Liver (tissue), 9 donors: ENCODE data around the gene CREB3L1. TPM values are rescaled to one million over a fixed set of nuclear protein-coding genes. Genes with fewer than 3 reads are reported as not detected.

Source experiments
- DNase-seq: peaks from one replicate; pipeline ENCODE4 v3.0.0-alpha.2; 2017; ENCODE audit warnings: low spot score
- H3K27ac ChIP-seq, 2 donors: one replicate each; pipeline ENCODE4 v1.7.0; 2013; ENCODE audit warnings: inconsistent platforms in 2 of 2, low read length in 2 of 2, control low read depth in 1 of 2, low read depth in 1 of 2, mild to moderate bottlenecking in 1 of 2
- H3K27me3 ChIP-seq, 4 donors: one replicate each; pipeline versions ENCODE4 v1.6.1 to v1.7.0; 2013; ENCODE audit warnings: low read length in 3 of 4, inconsistent platforms in 1 of 4, mild to moderate bottlenecking in 1 of 4, moderate library complexity in 1 of 4; ENCODE audit not compliant: control insufficient read depth in 4 of 4, insufficient read depth in 4 of 4
- H3K36me3 ChIP-seq, 4 donors: one replicate each; pipeline versions ENCODE4 v1.6.1 to v1.7.0; 2013; ENCODE audit warnings: low read length in 3 of 4, mild to moderate bottlenecking in 3 of 4, low read depth in 1 of 4, moderate library complexity in 1 of 4; ENCODE audit not compliant: control insufficient read depth in 4 of 4, insufficient read depth in 3 of 4
- H3K4me1 ChIP-seq, 4 donors: one replicate each; pipeline versions ENCODE4 v1.6.1 to v1.7.0; 2013; ENCODE audit warnings: low read length in 3 of 4, mild to moderate bottlenecking in 3 of 4, moderate library complexity in 1 of 4; ENCODE audit not compliant: control insufficient read depth in 4 of 4, insufficient read depth in 4 of 4
- H3K4me3 ChIP-seq, 3 donors: one replicate each; pipeline versions ENCODE4 v1.6.1 to v1.7.0; 2013; ENCODE audit warnings: low read length in 3 of 3, control low read depth in 1 of 3, low read depth in 1 of 3, mild to moderate bottlenecking in 1 of 3
- H3K9ac ChIP-seq, 2 donors: one replicate each; pipeline ENCODE4 v1.7.0; 2013; ENCODE audit warnings: low read length in 2 of 2, mild to moderate bottlenecking in 2 of 2, moderate library complexity in 2 of 2, control low read depth in 1 of 2, low read depth in 1 of 2
- H3K9me3 ChIP-seq, 4 donors: one replicate each; pipeline versions ENCODE4 v1.6.1 to v1.7.0; 2013; ENCODE audit warnings: low read length in 3 of 4; ENCODE audit not compliant: control insufficient read depth in 4 of 4
- ATF3 ChIP-seq: IDR thresholded peaks from 2 replicates; pipeline ENCODE4 v1.6.1; 2016; ENCODE audit warnings: antibody characterized with exemption
- CTCF ChIP-seq: fragments of 150-350 bp; IDR thresholded peaks from 2 replicates; pipeline ENCODE4 v1.5.1; 2017; ENCODE audit warnings: improper control_type of control experiment, low read depth, low read length; ENCODE audit not compliant: missing input control
- EGR1 ChIP-seq, 2 donors: IDR thresholded peaks; 2 replicates each; pipeline ENCODE4 v1.6.1; 2016 to 2018; ENCODE audit warnings: antibody characterized with exemption in 2 of 2, low read depth in 2 of 2
- GABPA ChIP-seq, 2 donors: IDR thresholded peaks in 1 of 2; conservative IDR thresholded peaks in 1 of 2; 2 replicates each; pipeline ENCODE4 v1.6.1; 2016; ENCODE audit warnings: antibody characterized with exemption in 2 of 2, mild to moderate bottlenecking in 1 of 2, moderate library complexity in 1 of 2
- JUND ChIP-seq, 2 donors: IDR thresholded peaks; 2 replicates each; pipeline ENCODE4 v1.6.1; 2016; ENCODE audit warnings: antibody characterized with exemption in 2 of 2
- MAX ChIP-seq: IDR thresholded peaks from 2 replicates; pipeline ENCODE4 v1.6.1; 2016; ENCODE audit warnings: antibody characterized with exemption
- NR2F2 ChIP-seq: IDR thresholded peaks from 2 replicates; pipeline ENCODE4 v1.6.1; 2016; ENCODE audit warnings: antibody characterized with exemption
- RAD21 ChIP-seq, 2 donors: IDR thresholded peaks; 2 replicates each; pipeline ENCODE4 v1.6.1; 2016; ENCODE audit warnings: antibody characterized with exemption in 2 of 2, mild to moderate bottlenecking in 2 of 2
- REST ChIP-seq: IDR thresholded peaks from 2 replicates; pipeline ENCODE4 v1.6.1; 2016; ENCODE audit warnings: antibody characterized with exemption, mild to moderate bottlenecking
- SP1 ChIP-seq: IDR thresholded peaks from 2 replicates; pipeline ENCODE4 v1.6.1; 2018; ENCODE audit warnings: antibody characterized with exemption, mild to moderate bottlenecking
- TAF1 ChIP-seq: conservative IDR thresholded peaks from 2 replicates; pipeline ENCODE4 v1.6.1; 2016; ENCODE audit warnings: antibody characterized with exemption, mild to moderate bottlenecking
- YY1 ChIP-seq: IDR thresholded peaks from 2 replicates; pipeline ENCODE4 v1.6.1; 2016; ENCODE audit warnings: antibody characterized with exemption, mild to moderate bottlenecking
- WGBS: extraction: QIAGEN DNeasy Blood & Tissue Kit; methylation state at CpG from one replicate; pipeline ENCODE4 v1.1.7; 2013; 5-methylcytosine and 5-hydroxymethylcytosine counted together
- polyA plus RNA-seq, 2 donors: library from polyadenylated mRNA; stranded (reverse) in 1 of 2; unstranded in 1 of 2; fragments of 200-250 nt in 1 of 2; fragments of >200 nt in 1 of 2; fragmentation: Nextera tagmentation in 1 of 2; extraction: Ambion mirVana in 1 of 2; gene quantifications; one replicate each; pipeline versions ENCODE4 v1.2.1 to v1.2.3, GENCODE V29; 2013 to 2015
- total RNA-seq, 2 donors: library from RNA; depleted of rRNA; stranded (reverse); fragments of >200 nt; gene quantifications; one replicate each; pipeline ENCODE4 v1.2.3, GENCODE V29; 2014
- donor health status: healthy.
- donor health status: healthy.
- donor health status: healthy.
- donor health status: healthy.
- donor health status: healthy.

Gene CREB3L1
- total and polyA plus RNA-seq, 4 donors: 0.14 to 1.3 (median 0.33) TPM

GRCh38 chr11:46307785-46308341 lies 30.4 kb downstream of the CREB3L1 start:
- Histone ChIP-seq H3K9me3 (no peaks in the 10 kb centered on the region), H3K27me3 (peaks cover 0 to 5% (median 0%) of the 10 kb centered on the region in 4 donors), H3K9ac (no peak overlapping the region), H3K4me1 (no peaks in the 10 kb centered on the region), H3K4me3 (no peak overlapping the region), H3K36me3 (no peaks in the 10 kb centered on the region), H3K27ac (no peak overlapping the region)
- TF ChIP-seq GABPA (IDR thresholded peaks at IDR 0.05 in 1 of 2, conservative IDR thresholded peaks at IDR 0.05 in 1 of 2) (no peak), EGR1 (IDR thresholded peaks at IDR 0.05; ENCODE audit: low read depth in 2 of 2) (no peak), REST (no peak), ATF3 (no peak)
- DNase-seq: no peak
- 62% methylated on average over 14 of the region's 14 CpGs for WGBS

GRCh38 chr11:46308631-46309419 lies 31.4 kb downstream of the CREB3L1 start:
- Histone ChIP-seq H3K4me1 (no peaks in the 10 kb centered on the region), H3K27ac (no peak overlapping the region), H3K9ac (no peak overlapping the region), H3K36me3 (no peaks in the 10 kb centered on the region), H3K9me3 (no peaks in the 10 kb centered on the region), H3K4me3 (no peak overlapping the region), H3K27me3 (peaks cover 0 to 5% (median 0%) of the 10 kb centered on the region in 4 donors)
- 26% methylated on average over 12 of the region's 12 CpGs for WGBS
- TF ChIP-seq CTCF (peak; percentile 80), YY1 (no peak), NR2F2 (peak; percentile 54), RAD21 (IDR thresholded peaks at IDR 0.05) (peak; percentile 94 to 96), JUND (IDR thresholded peaks at IDR 0.05) (no peak)
- peak; percentile 79 for DNase-seq

GRCh38 chr11:46309814-46310259 lies 32.4 kb downstream of the CREB3L1 start:
- no peak overlapping the region for H3K9ac ChIP-seq
- H3K4me3 ChIP-seq: no peak overlapping the region
- no peaks in the 10 kb centered on the region for H3K4me1 ChIP-seq
- TF ChIP-seq CTCF (no peak), SP1 (no peak), REST (no peak), TAF1 (no peak), MAX (no peak)
- peaks cover 0 to 5% (median 0%) of the 10 kb centered on the region in 4 donors for H3K27me3 ChIP-seq
- H3K27ac ChIP-seq: no peak overlapping the region
- H3K36me3 ChIP-seq: no peaks in the 10 kb centered on the region
- no peaks in the 10 kb centered on the region for H3K9me3 ChIP-seq
- no peak for DNase-seq
- WGBS: 76% methylated on average over 4 of the region's 4 CpGs
